H1 (cell line): ENCODE data around the gene TIMM10. TPM values are rescaled to one million over a fixed set of nuclear protein-coding genes. Genes with fewer than 3 reads are reported as not detected.

Source experiments
- CTCF ChIA-PET: fragments of 300-600 bp; sonication (Branson Sonifier 250); formaldehyde crosslinking; loops from one replicate; lab custom pipeline; 2021; ENCODE audit not compliant: partially characterized antibody; lab: Charles Lee
- POLR2A ChIA-PET: fragments of 300-600 bp; sonication (Branson Sonifier 250); formaldehyde crosslinking; loops from one replicate; lab custom pipeline; 2021; ENCODE audit warnings: inconsistent platforms; ENCODE audit not compliant: partially characterized antibody; lab: Charles Lee
- DNase-seq, 2 experiments: peaks; one replicate each; pipeline versions ENCODE4 v3.0.0 to v3.0.0-alpha.2; 2010 to 2022; ENCODE audit warnings: low spot score in 2 of 2, low read depth in 1 of 2, mixed read lengths in 1 of 2
- FAIRE-seq: peaks from 2 replicates; lab custom pipeline; 2011; peaks lifted over from hg19 to GRCh38; lab: Jason Lieb, UNC
- H2AFZ ChIP-seq: 2 replicates; pipeline ENCODE4 v1.8.1; 2012; ENCODE audit warnings: low read length, inconsistent platforms
- H2AK5ac ChIP-seq: 2 replicates; pipeline ENCODE4 v1.6.1; 2013; ENCODE audit warnings: low read depth, low read length
- H2BK120ac ChIP-seq: replicated peaks from 2 replicates; pipeline ENCODE3; 2013; ENCODE audit warnings: low read depth, low read length, inconsistent platforms
- H2BK12ac ChIP-seq: 2 replicates; pipeline ENCODE4 v1.6.1; 2013; ENCODE audit warnings: low read depth, low read length
- H2BK15ac ChIP-seq: 2 replicates; pipeline ENCODE4 v1.6.1; 2013; ENCODE audit warnings: low read length
- H2BK20ac ChIP-seq: 2 replicates; pipeline ENCODE4 v1.6.1; 2013; ENCODE audit warnings: low read length
- H2BK5ac ChIP-seq: 2 replicates; pipeline ENCODE4 v1.6.1; 2013; ENCODE audit warnings: low read depth, low read length
- H3K14ac ChIP-seq: 2 replicates; pipeline ENCODE4 v1.6.1; 2013; ENCODE audit warnings: inconsistent platforms; ENCODE audit not compliant: insufficient read length
- H3K18ac ChIP-seq: 2 replicates; pipeline ENCODE4 v1.6.1; 2013; ENCODE audit warnings: low read length; ENCODE audit errors: extremely low read depth
- H3K23ac ChIP-seq: 2 replicates; pipeline ENCODE4 v1.6.1; 2013; ENCODE audit warnings: inconsistent platforms; ENCODE audit not compliant: insufficient read length
- H3K23me2 ChIP-seq: 2 replicates; pipeline ENCODE4 v1.6.1; 2013; ENCODE audit warnings: low read depth, low read length
- H3K27ac ChIP-seq: 2 replicates; pipeline ENCODE4 v1.6.1; 2011; ENCODE audit warnings: low read depth, low read length, inconsistent platforms
- H3K27me3 ChIP-seq, 4 experiments: replicated peaks in 1 of 4; 1 replicate in 1 of 4; 2 replicates in 3 of 4; pipeline versions ENCODE4 v1.6.1 to v1.8.1; 2011 to 2013; ENCODE audit warnings: low read length in 3 of 4, mild to moderate bottlenecking in 3 of 4, inconsistent platforms in 2 of 4, mixed read lengths in 2 of 4, moderate library complexity in 1 of 4; ENCODE audit not compliant: control insufficient read depth in 3 of 4, insufficient read depth in 3 of 4; ENCODE audit errors: extremely low read depth in 1 of 4
- H3K36me3 ChIP-seq, 4 experiments: 2 replicates each; pipeline versions ENCODE4 v1.6.1 to v1.8.1; 2011 to 2013; ENCODE audit warnings: mild to moderate bottlenecking in 4 of 4, low read length in 3 of 4, moderate library complexity in 2 of 4, control low read depth in 1 of 4, inconsistent platforms in 1 of 4; ENCODE audit not compliant: insufficient read depth in 4 of 4, control insufficient read depth in 2 of 4
- H3K4ac ChIP-seq: replicated peaks from 2 replicates; pipeline ENCODE3; 2013; ENCODE audit warnings: low read length, low read depth, mixed read lengths, inconsistent platforms; ENCODE audit not compliant: insufficient read length
- H3K4me1 ChIP-seq, 4 experiments: replicated peaks in 1 of 4; 1 replicate in 1 of 4; 2 replicates in 3 of 4; pipeline versions ENCODE4 v1.6.1 to v1.8.1; 2011 to 2013; ENCODE audit warnings: low read length in 3 of 4, inconsistent platforms in 2 of 4, mixed read lengths in 1 of 4; ENCODE audit not compliant: insufficient read depth in 4 of 4, control insufficient read depth in 3 of 4
- H3K4me2 ChIP-seq, 2 experiments: 2 replicates each; pipeline versions ENCODE4 v1.6.1 to v1.8.1; 2011 to 2013; ENCODE audit warnings: low read depth in 2 of 2, low read length in 2 of 2, control low read depth in 1 of 2, inconsistent platforms in 1 of 2, mild to moderate bottlenecking in 1 of 2; ENCODE audit not compliant: insufficient read depth in 1 of 2
- H3K4me3 ChIP-seq, 4 experiments: fragments of 200-600, 300-600 bp in 1 of 4; sonication (generic), shearing (Covaris generic), sonication (Bioruptor Twin) in 1 of 4; 2 replicates each; pipeline versions ENCODE4 v1.5.1 to v1.8.1; 2011 to 2016; ENCODE audit warnings: low read length in 4 of 4, low read depth in 3 of 4, control low read depth in 2 of 4, inconsistent platforms in 2 of 4, mild to moderate bottlenecking in 2 of 4, mixed read lengths in 1 of 4, moderate library complexity in 1 of 4; ENCODE audit not compliant: insufficient read depth in 2 of 4; ENCODE audit errors: extremely low read depth in 1 of 4
- H3K56ac ChIP-seq: replicated peaks from 2 replicates; pipeline ENCODE3; 2013; ENCODE audit warnings: low read depth, mild to moderate bottlenecking, mixed read lengths, low read length, inconsistent platforms; ENCODE audit not compliant: insufficient read length
- H3K79me1 ChIP-seq: 2 replicates; pipeline ENCODE4 v1.6.1; 2013; ENCODE audit warnings: low read depth, low read length, control low read depth
- H3K79me2 ChIP-seq, 2 experiments: 2 replicates each; pipeline versions ENCODE4 v1.6.1 to v1.8.1; 2012 to 2013; ENCODE audit warnings: low read length in 2 of 2, mild to moderate bottlenecking in 2 of 2, inconsistent platforms in 1 of 2; ENCODE audit not compliant: insufficient read depth in 2 of 2, control insufficient read depth in 1 of 2
- H3K9ac ChIP-seq, 4 experiments: replicated peaks in 1 of 4; 1 replicate in 1 of 4; 2 replicates in 3 of 4; pipeline versions ENCODE4 v1.6.1 to v1.8.1; 2011 to 2013; ENCODE audit warnings: low read depth in 3 of 4, low read length in 3 of 4, control low read depth in 2 of 4, mild to moderate bottlenecking in 2 of 4, moderate library complexity in 2 of 4, inconsistent platforms in 1 of 4; ENCODE audit errors: extremely low read depth in 1 of 4
- H3K9me3 ChIP-seq, 2 experiments: 2 replicates each; pipeline versions ENCODE4 v1.6.1 to v1.8.1; 2012 to 2013; ENCODE audit warnings: mild to moderate bottlenecking in 2 of 2, moderate library complexity in 2 of 2, control low read depth in 1 of 2, inconsistent platforms in 1 of 2, low read depth in 1 of 2, low read length in 1 of 2, mixed read lengths in 1 of 2; ENCODE audit not compliant: insufficient read depth in 2 of 2
- H4K20me1 ChIP-seq, 2 experiments: replicated peaks in 1 of 2; 2 replicates each; pipeline versions ENCODE3 to v1.8.1; 2011 to 2013; ENCODE audit warnings: inconsistent platforms in 2 of 2, low read length in 2 of 2, mild to moderate bottlenecking in 1 of 2; ENCODE audit not compliant: insufficient read depth in 2 of 2, control insufficient read depth in 1 of 2
- H4K5ac ChIP-seq: 2 replicates; pipeline ENCODE4 v1.6.1; 2013; ENCODE audit warnings: low read length, low read depth, mixed read lengths, inconsistent platforms; ENCODE audit not compliant: insufficient read length
- H4K8ac ChIP-seq: 2 replicates; pipeline ENCODE4 v1.8.0; 2013; ENCODE audit warnings: mild to moderate bottlenecking, moderate library complexity, low read length, inconsistent platforms; ENCODE audit not compliant: insufficient read depth; ENCODE audit errors: extremely low read depth
- H4K91ac ChIP-seq: replicated peaks from 2 replicates; pipeline ENCODE3; 2013; ENCODE audit warnings: low read length, mixed read lengths, inconsistent platforms; ENCODE audit not compliant: insufficient read length
- BACH1 ChIP-seq: IDR thresholded peaks from 2 replicates; pipeline ENCODE4 v1.6.1; 2012; ENCODE audit warnings: low read length, improper control_type of control experiment
- BRCA1 ChIP-seq: IDR thresholded peaks from 2 replicates; pipeline ENCODE4 v1.6.1; 2012; ENCODE audit warnings: low read depth, low read length, improper control_type of control experiment
- CEBPB ChIP-seq: IDR thresholded peaks from 2 replicates; pipeline ENCODE4 v1.6.1; 2012; ENCODE audit warnings: low read depth, low read length
- CTBP2 ChIP-seq: IDR thresholded peaks from 2 replicates; pipeline ENCODE4 v1.7.0; 2011; ENCODE audit warnings: borderline replicate concordance, mild to moderate bottlenecking, moderate library complexity, mixed read lengths, low read length; ENCODE audit not compliant: insufficient read depth, insufficient read length
- NANOG ChIP-seq: IDR thresholded peaks from 2 replicates; pipeline ENCODE4 v1.6.1; 2011; ENCODE audit warnings: low read length, low read depth, mild to moderate bottlenecking, inconsistent platforms; ENCODE audit not compliant: insufficient read depth, poor library complexity, severe bottlenecking
- RAD21 ChIP-seq, 2 experiments: IDR thresholded peaks in 1 of 2; conservative IDR thresholded peaks in 1 of 2; 2 replicates each; pipeline ENCODE4 v1.6.1; 2011; ENCODE audit warnings: low read depth in 2 of 2, low read length in 2 of 2, improper control_type of control experiment in 1 of 2, inconsistent platforms in 1 of 2, mild to moderate bottlenecking in 1 of 2, moderate library complexity in 1 of 2
- SIX5 ChIP-seq: IDR thresholded peaks from 2 replicates; pipeline ENCODE4 v1.6.1; 2011; ENCODE audit warnings: mild to moderate bottlenecking, low read depth, low read length
- TEAD4 ChIP-seq: IDR thresholded peaks from 2 replicates; pipeline ENCODE4 v1.6.1; 2012; ENCODE audit warnings: low read depth, low read length, inconsistent platforms, mixed read lengths
- YY1 ChIP-seq: IDR thresholded peaks from 2 replicates; pipeline ENCODE4 v1.6.1; 2011; ENCODE audit warnings: low read depth, mild to moderate bottlenecking, low read length
- WGBS, 2 experiments: shearing (Covaris generic) in 1 of 2; methylation state at CpG; one replicate each; pipeline versions ENCODE4 v1.1.6 to v1.1.7; 2013 to 2015; ENCODE audit warnings: low lambda C conversion rate in 2 of 2, mixed read lengths in 2 of 2, inconsistent platforms in 1 of 2, low coverage in 1 of 2, missing lambda C conversion rate in 1 of 2; ENCODE audit not compliant: insufficient replicate concordance in 2 of 2, insufficient coverage in 1 of 2, insufficient read length in 1 of 2; ENCODE audit errors: extremely low coverage in 1 of 2, missing lambda C conversion rate in 1 of 2; 5-methylcytosine and 5-hydroxymethylcytosine counted together
- polyA plus RNA-seq, 7 experiments: library from polyadenylated mRNA; depleted of rRNA in 3 of 7; stranded (reverse) in 5 of 7; unstranded in 2 of 7; fragments of >200 nt in 5 of 7; fragments of 200-250 nt in 2 of 7; gene quantifications; 1 replicate in 5 of 7; 2 replicates in 1 of 7; 4 replicates in 1 of 7; pipeline versions ENCODE4 v1.2.1 to v1.2.3, GENCODE V29; 2011 to 2013; ENCODE audit warnings: missing spikeins in 2 of 7, mixed read lengths in 2 of 7
- total RNA-seq: library from RNA; stranded (reverse); fragmentation: NEBNext Ultra II Directional; extraction: Animal tissue kit (Norgen Biotek cat#: 25700); gene quantifications from 2 replicates; pipeline ENCODE4 v1.2.1, GENCODE V29; 2021
- TF ChIP-seq, protein P1 (sequence below): IDR thresholded peaks from 2 replicates; pipeline ENCODE4 v1.6.1; 2011; ENCODE audit warnings: low read depth, mild to moderate bottlenecking, low read length; ENCODE audit not compliant: insufficient read depth
- TF ChIP-seq, protein P2 (sequence below): IDR thresholded peaks from 2 replicates; pipeline ENCODE4 v1.6.1; 2012; ENCODE audit warnings: inconsistent platforms

The TIMM10 gene
- total and polyA plus RNA-seq, 2 of the 8 experiments (the other 6 are each of a cell fraction or from before 2014, with no cell fraction given): 117 to 227 TPM

- DNase-seq (no peak), FAIRE-seq (no peak)
- Histone ChIP-seq H2BK120ac (no peak overlapping the region), H3K79me2 (peaks cover 0 to 2% of the 10 kb centered on the region in 2 experiments; a peak in 1 of 4 replicates), H3K14ac (no peak overlapping the region), H3K9me3 (no peaks in the 10 kb centered on the region), H3K23me2 (peaks cover 2% of the 10 kb centered on the region; the same call in 1 of the 2 replicates), H2BK5ac (peak overlapping the region; percentile 93; the same call in 1 of the 2 replicates), H3K27me3 (no peaks in the 10 kb centered on the region), H3K23ac (no peak overlapping the region), H2AFZ (no peak overlapping the region), H3K4me2 (peak overlapping the region; percentile 74 to 87; a peak in 3 of 4 replicates), H3K36me3 (peaks cover 0 to 3% (median 0%) of the 10 kb centered on the region in 4 experiments; a peak in 2 of 8 replicates), H3K4me1 (peaks cover 7 to 18% (median 14%) of the 10 kb centered on the region in 4 experiments), H2BK15ac (peak overlapping the region; percentile 92), H3K27ac (no peak overlapping the region), H2BK12ac (peak overlapping the region; percentile 99; the same call in 1 of the 2 replicates), H3K4ac (no peak overlapping the region), H4K91ac (no peak overlapping the region), H3K4me3 (no peak overlapping the region), H4K5ac (no peak overlapping the region), H4K8ac (no peak overlapping the region; the same call in 1 of the 2 replicates), H2BK20ac (no peak overlapping the region), H3K9ac (peak overlapping the region in 1 of 4 experiments; percentile 21; a peak in 1 of 7 replicates), H3K79me1 (peaks cover 2% of the 10 kb centered on the region; the same call in 1 of the 2 replicates), H4K20me1 (peaks cover 0 to 2% of the 10 kb centered on the region in 2 experiments), H2AK5ac (peak overlapping the region; percentile 98), H3K56ac (no peak overlapping the region), H3K18ac (no peak overlapping the region; the same call in 1 of the 2 replicates)
- WGBS, 2 experiments: 85% methylated on average over 8 of the region's 8 CpGs; no CpG with 5 or more reads in 1 of the 2 experiments
- POLR2A ChIA-PET: interaction anchor here (0.7 to 4.3 kb wide), 22 partner anchors 8 to 178 kb away, joined by 3 to 66 read pairs (median 5); partner anchors contain the start of genes SLC43A1 and TIMM10
- CTCF ChIA-PET: interaction anchor here (1.4 to 33.7 kb wide), 6 partner anchors 8 to 58 kb away, joined by 3 to 1146 read pairs (median 14); partner anchors contain the start of genes SLC43A1, SMTNL1 and TIMM10
- TF ChIP-seq BACH1 (no peak), YY1 (no peak), TEAD4 (no peak), NANOG (no peak), CEBPB (no peak), SIX5 (no peak), CTBP2 (no peak), RAD21 (IDR thresholded peaks at IDR 0.05 in 1 of 2, conservative IDR thresholded peaks at IDR 0.05 in 1 of 2; ENCODE audit: low read depth in 2 of 2, low read length in 2 of 2) (no peak), BRCA1 (no peak)
- TF ChIP-seq, protein P1, sequence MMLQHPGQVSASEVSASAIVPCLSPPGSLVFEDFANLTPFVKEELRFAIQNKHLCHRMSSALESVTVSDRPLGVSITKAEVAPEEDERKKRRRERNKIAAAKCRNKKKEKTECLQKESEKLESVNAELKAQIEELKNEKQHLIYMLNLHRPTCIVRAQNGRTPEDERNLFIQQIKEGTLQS: no peak
- TF ChIP-seq, protein P2, sequence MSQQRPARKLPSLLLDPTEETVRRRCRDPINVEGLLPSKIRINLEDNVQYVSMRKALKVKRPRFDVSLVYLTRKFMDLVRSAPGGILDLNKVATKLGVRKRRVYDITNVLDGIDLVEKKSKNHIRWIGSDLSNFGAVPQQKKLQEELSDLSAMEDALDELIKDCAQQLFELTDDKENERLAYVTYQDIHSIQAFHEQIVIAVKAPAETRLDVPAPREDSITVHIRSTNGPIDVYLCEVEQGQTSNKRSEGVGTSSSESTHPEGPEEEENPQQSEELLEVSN: no peak
These were observed 30.0 kb downstream of the TIMM10 start for GRCh38 chr11:57500515-57500914.
